ENCODE data around the gene ATP6V0C.
"Not testable (repeated sequence)": the region's sequence is repeated elsewhere in the genome, so short reads cannot be mapped to it uniquely, and the experiment has no call there.

Gene ATP6V0C

GRCh38 chr16:2535625-2536013 is 21.9 kb downstream of the ATP6V0C start:
- no peaks in the 10 kb centered on the region for H3K36me3 ChIP-seq (ENCODE audit: control insufficient read depth in 1 of 2, insufficient read depth in 2 of 2, low read length in 2 of 2)
- no peak overlapping the region for H3K4me3 ChIP-seq (ENCODE audit: low read depth in 1 of 2, low read length in 2 of 2)
- H3K4me1 ChIP-seq (ENCODE audit: control insufficient read depth in 1 of 2, insufficient read depth in 2 of 2, low read length in 2 of 2): peaks cover 15 to 33% of the 10 kb centered on the region in 2 donors
- H3K27ac ChIP-seq (ENCODE audit: low read depth, low read length): no peak overlapping the region
- no peaks in the 10 kb centered on the region for H3K27me3 ChIP-seq (ENCODE audit: control insufficient read depth in 1 of 2, insufficient read depth in 2 of 2, low read length in 2 of 2)
- H3K9me3 ChIP-seq (ENCODE audit: control insufficient read depth in 1 of 2, low read length in 2 of 2): no peaks in the 10 kb centered on the region
- H3K9ac ChIP-seq (ENCODE audit: low read depth in 1 of 2, low read length in 2 of 2): no peak overlapping the region

GRCh38 chr16:2537451-2538379 is 24.0 kb downstream of the ATP6V0C start, which contains the start of gene PDPK1:
Gene PDPK1 (plus strand): TSS chr16:2538021. CDS start chr16:2538113, 92 bp downstream.
- no peaks in the 10 kb centered on the region for H3K9me3 ChIP-seq (ENCODE audit: control insufficient read depth in 1 of 2, low read length in 2 of 2)
- H3K4me1 ChIP-seq (ENCODE audit: control insufficient read depth in 1 of 2, insufficient read depth in 2 of 2, low read length in 2 of 2): peaks cover 16 to 33% of the 10 kb centered on the region in 2 donors
- H3K9ac ChIP-seq (ENCODE audit: low read depth in 1 of 2, low read length in 2 of 2): peak within 1 kb of the TSS; percentile 66 to 70
- H3K27ac ChIP-seq (ENCODE audit: low read depth, low read length): peak within 1 kb of the TSS; percentile 83
- peak within 1 kb of the TSS; percentile 73 to 83 for H3K4me3 ChIP-seq (ENCODE audit: low read depth in 1 of 2, low read length in 2 of 2)
- no peaks in the 10 kb centered on the region for H3K36me3 ChIP-seq (ENCODE audit: control insufficient read depth in 1 of 2, insufficient read depth in 2 of 2, low read length in 2 of 2)
- no peaks in the 10 kb centered on the region for H3K27me3 ChIP-seq (ENCODE audit: control insufficient read depth in 1 of 2, insufficient read depth in 2 of 2, low read length in 2 of 2)

GRCh38 chr16:2539192-2539844 is 25.6 kb downstream of the ATP6V0C start:
- Histone ChIP-seq H3K4me1 (ENCODE audit: control insufficient read depth in 1 of 2, insufficient read depth in 2 of 2, low read length in 2 of 2) (peaks cover 16 to 33% of the 10 kb centered on the region in 2 donors), H3K4me3 (ENCODE audit: low read depth in 1 of 2, low read length in 2 of 2) (peak overlapping the region in 1 of 2 donors; percentile 35)
- not testable (repeated sequence) for H3K27me3 ChIP-seq (ENCODE audit: control insufficient read depth in 1 of 2, insufficient read depth in 2 of 2, low read length in 2 of 2); H3K36me3 ChIP-seq (ENCODE audit: control insufficient read depth in 1 of 2, insufficient read depth in 2 of 2, low read length in 2 of 2); H3K27ac ChIP-seq (ENCODE audit: low read depth, low read length); H3K9ac ChIP-seq (ENCODE audit: low read depth in 1 of 2, low read length in 2 of 2); H3K9me3 ChIP-seq (ENCODE audit: control insufficient read depth in 1 of 2, low read length in 2 of 2)

- H3K36me3 ChIP-seq (ENCODE audit: control insufficient read depth in 1 of 2, insufficient read depth in 2 of 2, low read length in 2 of 2); H3K27me3 ChIP-seq (ENCODE audit: control insufficient read depth in 1 of 2, insufficient read depth in 2 of 2, low read length in 2 of 2); H3K9ac ChIP-seq (ENCODE audit: low read depth in 1 of 2, low read length in 2 of 2); H3K4me3 ChIP-seq (ENCODE audit: low read depth in 1 of 2, low read length in 2 of 2); H3K27ac ChIP-seq (ENCODE audit: low read depth, low read length); H3K9me3 ChIP-seq (ENCODE audit: control insufficient read depth in 1 of 2, low read length in 2 of 2): not testable (repeated sequence)
- peaks cover 16 to 33% of the 10 kb centered on the region in 2 donors for H3K4me1 ChIP-seq (ENCODE audit: control insufficient read depth in 1 of 2, insufficient read depth in 2 of 2, low read length in 2 of 2)
These were observed 26.2 kb downstream of the ATP6V0C start for GRCh38 chr16:2539845-2540458.

- H3K9ac ChIP-seq (ENCODE audit: low read depth in 1 of 2, low read length in 2 of 2); H3K9me3 ChIP-seq (ENCODE audit: control insufficient read depth in 1 of 2, low read length in 2 of 2); H3K36me3 ChIP-seq (ENCODE audit: control insufficient read depth in 1 of 2, insufficient read depth in 2 of 2, low read length in 2 of 2); H3K27me3 ChIP-seq (ENCODE audit: control insufficient read depth in 1 of 2, insufficient read depth in 2 of 2, low read length in 2 of 2); H3K27ac ChIP-seq (ENCODE audit: low read depth, low read length); H3K4me3 ChIP-seq (ENCODE audit: low read depth in 1 of 2, low read length in 2 of 2): not testable (repeated sequence)
- H3K4me1 ChIP-seq (ENCODE audit: control insufficient read depth in 1 of 2, insufficient read depth in 2 of 2, low read length in 2 of 2): peaks cover 16 to 33% of the 10 kb centered on the region in 2 donors
These were observed 27.2 kb downstream of the ATP6V0C start for GRCh38 chr16:2540912-2541311.

GRCh38 chr16:2541409-2541808 is 27.7 kb downstream of the ATP6V0C start:
- H3K4me1 ChIP-seq (ENCODE audit: control insufficient read depth in 1 of 2, insufficient read depth in 2 of 2, low read length in 2 of 2): peaks cover 14 to 33% of the 10 kb centered on the region in 2 donors
- not testable (repeated sequence) for H3K4me3 ChIP-seq (ENCODE audit: low read depth in 1 of 2, low read length in 2 of 2); H3K36me3 ChIP-seq (ENCODE audit: control insufficient read depth in 1 of 2, insufficient read depth in 2 of 2, low read length in 2 of 2); H3K9me3 ChIP-seq (ENCODE audit: control insufficient read depth in 1 of 2, low read length in 2 of 2); H3K9ac ChIP-seq (ENCODE audit: low read depth in 1 of 2, low read length in 2 of 2); H3K27me3 ChIP-seq (ENCODE audit: control insufficient read depth in 1 of 2, insufficient read depth in 2 of 2, low read length in 2 of 2); H3K27ac ChIP-seq (ENCODE audit: low read depth, low read length)

- H3K9ac ChIP-seq (ENCODE audit: low read depth in 1 of 2, low read length in 2 of 2); H3K9me3 ChIP-seq (ENCODE audit: control insufficient read depth in 1 of 2, low read length in 2 of 2); H3K36me3 ChIP-seq (ENCODE audit: control insufficient read depth in 1 of 2, insufficient read depth in 2 of 2, low read length in 2 of 2); H3K27ac ChIP-seq (ENCODE audit: low read depth, low read length); H3K4me3 ChIP-seq (ENCODE audit: low read depth in 1 of 2, low read length in 2 of 2); H3K27me3 ChIP-seq (ENCODE audit: control insufficient read depth in 1 of 2, insufficient read depth in 2 of 2, low read length in 2 of 2): not testable (repeated sequence)
- H3K4me1 ChIP-seq (ENCODE audit: control insufficient read depth in 1 of 2, insufficient read depth in 2 of 2, low read length in 2 of 2): peaks cover 12 to 33% of the 10 kb centered on the region in 2 donors
These were observed 30.0 kb downstream of the ATP6V0C start for GRCh38 chr16:2543771-2544170.

- H3K27ac ChIP-seq (ENCODE audit: low read depth, low read length); H3K9me3 ChIP-seq (ENCODE audit: control insufficient read depth in 1 of 2, low read length in 2 of 2); H3K36me3 ChIP-seq (ENCODE audit: control insufficient read depth in 1 of 2, insufficient read depth in 2 of 2, low read length in 2 of 2); H3K27me3 ChIP-seq (ENCODE audit: control insufficient read depth in 1 of 2, insufficient read depth in 2 of 2, low read length in 2 of 2); H3K9ac ChIP-seq (ENCODE audit: low read depth in 1 of 2, low read length in 2 of 2); H3K4me3 ChIP-seq (ENCODE audit: low read depth in 1 of 2, low read length in 2 of 2): not testable (repeated sequence)
- peaks cover 0 to 12% of the 10 kb centered on the region in 2 donors for H3K4me1 ChIP-seq (ENCODE audit: control insufficient read depth in 1 of 2, insufficient read depth in 2 of 2, low read length in 2 of 2)
These were observed 36.6 kb downstream of the ATP6V0C start for GRCh38 chr16:2550283-2550878.

- H3K9me3 ChIP-seq (ENCODE audit: control insufficient read depth in 1 of 2, low read length in 2 of 2); H3K36me3 ChIP-seq (ENCODE audit: control insufficient read depth in 1 of 2, insufficient read depth in 2 of 2, low read length in 2 of 2); H3K4me3 ChIP-seq (ENCODE audit: low read depth in 1 of 2, low read length in 2 of 2); H3K4me1 ChIP-seq (ENCODE audit: control insufficient read depth in 1 of 2, insufficient read depth in 2 of 2, low read length in 2 of 2); H3K9ac ChIP-seq (ENCODE audit: low read depth in 1 of 2, low read length in 2 of 2); H3K27me3 ChIP-seq (ENCODE audit: control insufficient read depth in 1 of 2, insufficient read depth in 2 of 2, low read length in 2 of 2); H3K27ac ChIP-seq (ENCODE audit: low read depth, low read length): not testable (repeated sequence)
These were observed 37.7 kb downstream of the ATP6V0C start for GRCh38 chr16:2551420-2551889.
